Stimulated activated naive CD4-positive, alpha-beta T cell (primary cell): Measurements from ENCODE around the gene SIRT7.

ENCODE experiments used
- DNase-seq, 6 experiments: peaks; one replicate each; lab custom pipeline; 2025; lab: John Stamatoyannopoulos, UW

Gene SIRT7

GRCh38 chr17:81863833-81864768, 53.9 kb downstream of the SIRT7 start:
- no peak for DNase-seq

GRCh38 chr17:81863123-81863675, 54.8 kb downstream of the SIRT7 start:
- DNase-seq, result no peak
